ENCODE results near the gene ASAH2. TPM values are rescaled to one million over a fixed set of nuclear protein-coding genes. Genes with fewer than 3 reads are reported as not detected.

ASAH2 gene
- total RNA-seq, 4 donors from 2014 or later = 0.76 to 1.6 TPM; not detected in 2

DNA sequence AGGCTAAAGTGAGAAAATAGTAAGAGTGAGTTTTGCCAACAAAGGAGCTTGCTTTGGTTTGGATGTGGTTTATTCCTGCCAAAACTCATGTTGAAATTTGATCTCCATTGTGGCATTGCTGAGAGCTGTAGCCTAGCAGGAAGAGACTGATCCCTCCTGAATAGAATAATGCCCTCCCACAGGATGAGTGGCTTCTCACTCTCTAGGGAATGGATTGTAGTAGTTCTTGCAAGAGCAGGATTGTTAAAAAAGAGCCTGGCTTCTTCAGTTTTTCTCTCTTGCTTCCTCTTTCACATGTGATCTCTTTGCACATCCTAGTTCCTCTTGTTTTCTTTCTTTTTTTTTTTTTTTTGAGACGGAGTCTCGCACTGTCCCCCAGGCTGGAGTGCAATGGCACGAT, 34.4 kb downstream of the ASAH2 start:
- DNase-seq = no peak
- intact Hi-C loops (cut with DNase I; ENCODE audit: low total_unique reads) = no loop called here
- TF ChIP-seq POLR2A (IDR thresholded peaks at IDR 0.05) = no peak
- TF ChIP-seq, protein P1, sequence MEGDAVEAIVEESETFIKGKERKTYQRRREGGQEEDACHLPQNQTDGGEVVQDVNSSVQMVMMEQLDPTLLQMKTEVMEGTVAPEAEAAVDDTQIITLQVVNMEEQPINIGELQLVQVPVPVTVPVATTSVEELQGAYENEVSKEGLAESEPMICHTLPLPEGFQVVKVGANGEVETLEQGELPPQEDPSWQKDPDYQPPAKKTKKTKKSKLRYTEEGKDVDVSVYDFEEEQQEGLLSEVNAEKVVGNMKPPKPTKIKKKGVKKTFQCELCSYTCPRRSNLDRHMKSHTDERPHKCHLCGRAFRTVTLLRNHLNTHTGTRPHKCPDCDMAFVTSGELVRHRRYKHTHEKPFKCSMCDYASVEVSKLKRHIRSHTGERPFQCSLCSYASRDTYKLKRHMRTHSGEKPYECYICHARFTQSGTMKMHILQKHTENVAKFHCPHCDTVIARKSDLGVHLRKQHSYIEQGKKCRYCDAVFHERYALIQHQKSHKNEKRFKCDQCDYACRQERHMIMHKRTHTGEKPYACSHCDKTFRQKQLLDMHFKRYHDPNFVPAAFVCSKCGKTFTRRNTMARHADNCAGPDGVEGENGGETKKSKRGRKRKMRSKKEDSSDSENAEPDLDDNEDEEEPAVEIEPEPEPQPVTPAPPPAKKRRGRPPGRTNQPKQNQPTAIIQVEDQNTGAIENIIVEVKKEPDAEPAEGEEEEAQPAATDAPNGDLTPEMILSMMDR (IDR thresholded peaks at IDR 0.05) = no peak

DNA sequence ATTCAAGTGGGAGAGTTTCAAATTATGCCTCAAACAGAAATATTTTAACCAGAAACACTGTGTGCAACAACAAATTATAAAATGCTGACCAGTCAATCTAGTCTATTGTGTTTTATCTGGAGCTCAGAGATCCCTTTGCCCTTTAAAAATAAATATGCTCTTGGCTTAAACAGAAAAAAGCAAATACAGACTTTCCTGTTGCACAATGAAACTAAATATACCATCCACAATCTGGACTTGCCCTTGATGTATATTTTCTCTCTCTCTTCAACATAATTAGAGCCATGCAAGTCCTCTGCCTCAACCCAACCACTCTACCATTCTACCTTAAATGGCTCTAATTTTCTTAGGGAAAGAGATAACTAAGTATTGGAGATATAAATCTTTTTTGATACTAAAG, 34.9 kb downstream of the ASAH2 start:
- intact Hi-C loops (cut with DNase I; ENCODE audit: low total_unique reads) = no loop called here
- Histone ChIP-seq H3K9me3 (no peaks in the 10 kb centered on the region), H3K27ac (no peak overlapping the region), H3K27me3 (no peaks in the 10 kb centered on the region), H3K36me3 (no peaks in the 10 kb centered on the region), H3K4me3 (no peak overlapping the region), H3K4me1 (no peaks in the 10 kb centered on the region)
- TF ChIP-seq, protein P1 (IDR thresholded peaks at IDR 0.05) = no peak
- no peak for TF ChIP-seq POLR2A (IDR thresholded peaks at IDR 0.05)
- no peak for DNase-seq

More for the DNA sequence above, 34.4 kb downstream of the ASAH2 start:
- Histone ChIP-seq H3K4me1 (no peaks in the 10 kb centered on the region), H3K27ac (no peak overlapping the region), H3K36me3 (no peaks in the 10 kb centered on the region), H3K27me3 (no peaks in the 10 kb centered on the region), H3K9me3 (no peaks in the 10 kb centered on the region), H3K4me3 (no peak overlapping the region)

DNA sequence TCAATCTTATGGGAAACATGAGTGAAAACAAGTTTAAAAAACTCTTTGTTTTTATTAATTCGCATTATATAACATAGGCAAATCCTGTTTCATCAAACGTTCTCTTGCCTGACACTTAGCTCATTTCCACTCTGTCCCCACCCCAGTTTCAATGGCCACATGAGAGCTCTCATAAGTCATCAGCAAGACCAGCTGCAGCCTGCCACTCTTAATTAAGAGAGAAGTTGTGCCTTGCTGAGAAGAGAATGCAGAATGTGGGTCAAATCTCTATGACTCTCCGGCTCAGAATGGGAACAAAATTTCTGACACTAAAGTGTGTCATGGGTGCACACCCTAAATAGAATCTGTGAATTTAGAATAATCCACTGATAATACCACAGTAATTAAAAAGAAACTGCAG, 39.6 kb downstream of the ASAH2 start:
- intact Hi-C loops (cut with DNase I; ENCODE audit: low total_unique reads) = no loop called here
- Histone ChIP-seq H3K9me3 (no peaks in the 10 kb centered on the region), H3K4me1 (no peaks in the 10 kb centered on the region), H3K27me3 (no peaks in the 10 kb centered on the region), H3K4me3 (no peak overlapping the region), H3K36me3 (no peaks in the 10 kb centered on the region), H3K27ac (no peak overlapping the region)
- DNase-seq = no peak
- TF ChIP-seq, protein P1 (IDR thresholded peaks at IDR 0.05) = no peak
- TF ChIP-seq POLR2A (IDR thresholded peaks at IDR 0.05) = no peak

DNA sequence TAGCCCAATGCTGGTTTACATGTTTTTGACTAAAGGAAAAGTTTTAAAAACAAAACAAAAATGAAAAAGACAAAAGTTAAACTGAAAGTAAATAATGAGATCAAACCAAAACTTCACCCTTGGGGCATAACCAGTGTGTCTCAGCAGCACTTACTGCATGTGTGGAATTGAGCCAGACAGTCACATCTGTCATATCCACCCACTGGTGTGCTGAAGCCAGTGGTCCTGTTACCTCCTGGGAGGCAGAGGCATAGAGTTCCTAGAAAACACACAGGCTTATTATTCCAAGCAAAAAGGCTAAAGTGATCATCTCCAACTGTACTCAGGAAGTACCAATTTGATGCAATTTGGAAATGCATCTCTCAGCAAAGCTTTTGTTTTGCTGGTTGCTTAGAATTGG, 40.4 kb downstream of the ASAH2 start:
- Histone ChIP-seq H3K9me3 (no peaks in the 10 kb centered on the region), H3K27ac (no peak overlapping the region), H3K4me3 (no peak overlapping the region), H3K27me3 (no peaks in the 10 kb centered on the region), H3K4me1 (no peaks in the 10 kb centered on the region), H3K36me3 (no peaks in the 10 kb centered on the region)
- intact Hi-C loops (cut with DNase I; ENCODE audit: low total_unique reads) = no loop called here
- no peak for DNase-seq
- TF ChIP-seq POLR2A (IDR thresholded peaks at IDR 0.05) = no peak
- TF ChIP-seq, protein P1 (IDR thresholded peaks at IDR 0.05) = no peak

Other genes with a start within 250 kb of the ASAH2 start
- gene WASHC2A, start 183.6 kb downstream of the ASAH2 start, total RNA-seq = 10 to 100 TPM; 14.3 to 54.6 (median 24.7) TPM